Esophagus muscularis mucosa (tissue), 4 donors: ENCODE results near the gene NRXN2. TPM values are rescaled to one million over a fixed set of nuclear protein-coding genes. Genes with fewer than 3 reads are reported as not detected.

Experiments used
- DNase-seq: peaks from one replicate; pipeline ENCODE4 v3.0.0-alpha.2; 2017; ENCODE audit errors: extremely low spot score
- H3K27ac ChIP-seq, 4 donors: fragments of 200-600 bp; sonication (generic); replicated peaks in 1 of 4; 1 replicate in 3 of 4; 2 replicates in 1 of 4; pipeline ENCODE4 v1.5.1; 2016 to 2019; ENCODE audit warnings: mild to moderate bottlenecking in 1 of 4
- H3K27me3 ChIP-seq, 4 donors: fragments of 200-600 bp; sonication (generic); one replicate each; pipeline versions ENCODE4 v1.5.1 to v1.6.0; 2016 to 2019
- H3K36me3 ChIP-seq, 4 donors: fragments of 200-600 bp; sonication (generic); one replicate each; pipeline ENCODE4 v1.5.1; 2016 to 2019
- H3K4me1 ChIP-seq, 4 donors: fragments of 200-600 bp; sonication (generic); one replicate each; pipeline ENCODE4 v1.5.1; 2016 to 2019
- H3K4me3 ChIP-seq, 4 donors: fragments of 200-600 bp; sonication (generic); 1 replicate in 2 of 4; 2 replicates in 2 of 4; pipeline ENCODE4 v1.5.1; 2016 to 2019; ENCODE audit warnings: mild to moderate bottlenecking in 4 of 4, moderate library complexity in 1 of 4
- H3K9me3 ChIP-seq, 4 donors: fragments of 200-600 bp; sonication (generic); 1 replicate in 3 of 4; 2 replicates in 1 of 4; pipeline ENCODE4 v1.5.1; 2016 to 2019
- CTCF ChIP-seq, 3 experiments: fragments of 200-600 bp in 2 of 3; fragments of 450-650 bp in 1 of 3; sonication (generic) in 2 of 3; IDR thresholded peaks; one replicate each; pipeline ENCODE4 v1.5.1; 2017 to 2019; ENCODE audit warnings: antibody characterized with exemption in 3 of 3, mild to moderate bottlenecking in 2 of 3, moderate library complexity in 1 of 3
- EP300 ChIP-seq: sonication (generic); formaldehyde crosslinking; IDR thresholded peaks from one replicate; pipeline ENCODE4 v1.6.1; 2017; ENCODE audit warnings: antibody characterized with exemption
- POLR2A ChIP-seq: fragments of 450-650 bp; IDR thresholded peaks from one replicate; pipeline ENCODE4 v1.6.1; 2017; ENCODE audit warnings: antibody characterized with exemption, moderate library complexity, mild to moderate bottlenecking, low read depth
- POLR2AphosphoS5 ChIP-seq, 2 donors: sonication (generic); formaldehyde crosslinking; IDR thresholded peaks; one replicate each; pipeline ENCODE4 v1.6.1; 2017; ENCODE audit warnings: antibody characterized with exemption in 2 of 2
- WGBS: methylation state at CpG from one replicate; pipeline ENCODE4 v1.1.5; 2018; 5-methylcytosine and 5-hydroxymethylcytosine counted together
- intact Hi-C: fragments of 100-400 bp; cut with DNase I; formaldehyde crosslinking; loops from one replicate; pipeline ENCODE4 v1.15.1; 2023
- total RNA-seq, 4 donors: library from RNA; depleted of rRNA; stranded (reverse); fragments of >200 nt; gene quantifications; one replicate each; pipeline versions ENCODE4 v1.1.0 to v1.2.1, GENCODE V29; 2016

The NRXN2 gene
- total RNA-seq, 4 donors from 2014 or later, result 2.1 to 12.9 (median 4.3) TPM

GRCh38 chr11:64572143-64572542 lies 150.9 kb downstream of the NRXN2 start:
- DNase-seq, result no peak
- no peaks in the 10 kb centered on the region for H3K36me3 ChIP-seq
- H3K4me3 ChIP-seq, result no peak overlapping the region
- TF ChIP-seq POLR2AphosphoS5 (IDR thresholded peaks at IDR 0.05), result no peak
- no peak for TF ChIP-seq EP300
- no peak for TF ChIP-seq CTCF (IDR thresholded peaks at IDR 0.05)
- TF ChIP-seq POLR2A, result no peak
- 92% methylated on average over 5 of the region's 8 CpGs for WGBS
- H3K9me3 ChIP-seq, result no peaks in the 10 kb centered on the region
- peaks cover 0 to 1% (median under 1%) of the 10 kb centered on the region in 4 donors for H3K4me1 ChIP-seq
- H3K27me3 ChIP-seq, result peaks cover 0 to 3% (median 0%) of the 10 kb centered on the region in 4 donors
- no peak overlapping the region for H3K27ac ChIP-seq
- intact Hi-C loops, result no loop called here

GRCh38 chr11:64571410-64572091 lies 151.4 kb downstream of the NRXN2 start:
- Histone ChIP-seq H3K36me3 (no peaks in the 10 kb centered on the region), H3K4me3 (no peak overlapping the region), H3K4me1 (peaks cover under 1 to 7% (median 5%) of the 10 kb centered on the region in 4 donors), H3K9me3 (no peaks in the 10 kb centered on the region), H3K27me3 (no peaks in the 10 kb centered on the region), H3K27ac (no peak overlapping the region)
- no peak for DNase-seq
- 62% methylated on average over 18 of the region's 22 CpGs for WGBS
- TF ChIP-seq POLR2AphosphoS5 (IDR thresholded peaks at IDR 0.05) (no peak), CTCF (IDR thresholded peaks at IDR 0.05) (no peak), POLR2A (no peak), EP300 (no peak)
- intact Hi-C loops, result no loop called here

GRCh38 chr11:64571050-64571409 lies 152.0 kb downstream of the NRXN2 start:
- Histone ChIP-seq H3K27ac (no peak overlapping the region), H3K9me3 (no peaks in the 10 kb centered on the region), H3K27me3 (no peaks in the 10 kb centered on the region), H3K4me1 (peaks cover 5 to 12% (median 9%) of the 10 kb centered on the region in 4 donors), H3K36me3 (no peaks in the 10 kb centered on the region), H3K4me3 (no peak overlapping the region)
- intact Hi-C loops, result no loop called here
- no peak for TF ChIP-seq POLR2A
- no peak for TF ChIP-seq EP300
- no peak for TF ChIP-seq CTCF (IDR thresholded peaks at IDR 0.05)
- no peak for TF ChIP-seq POLR2AphosphoS5 (IDR thresholded peaks at IDR 0.05)
- no peak for DNase-seq
- 96% methylated on average over 5 of the region's 11 CpGs for WGBS

GRCh38 chr11:64570341-64570740 lies 152.7 kb downstream of the NRXN2 start:
- H3K36me3 ChIP-seq, result no peaks in the 10 kb centered on the region
- peaks cover 5 to 12% (median 9%) of the 10 kb centered on the region in 4 donors for H3K4me1 ChIP-seq
- no peak overlapping the region for H3K4me3 ChIP-seq
- DNase-seq, result no peak
- H3K27me3 ChIP-seq, result no peaks in the 10 kb centered on the region
- H3K9me3 ChIP-seq, result no peaks in the 10 kb centered on the region
- TF ChIP-seq CTCF (IDR thresholded peaks at IDR 0.05) (no peak), EP300 (no peak), POLR2A (no peak), POLR2AphosphoS5 (IDR thresholded peaks at IDR 0.05) (no peak)
- H3K27ac ChIP-seq, result no peak overlapping the region
- intact Hi-C loops, result no loop called here
- WGBS, result 97% methylated on average over 3 of the region's 3 CpGs
